HepG2 (cell line): ENCODE measurements around the gene GBGT1. TPM values are rescaled to one million over a fixed set of nuclear protein-coding genes. Genes with fewer than 3 reads are reported as not detected.

Experiments
- EZH2 ChIP-seq: conservative IDR thresholded peaks from 2 replicates; pipeline ENCODE4 v1.6.1; 2012; ENCODE audit warnings: mild to moderate bottlenecking, low read depth, low read length, moderate library complexity
- KIAA2018 ChIP-seq: sonication (generic); formaldehyde crosslinking; IDR thresholded peaks from 2 replicates; pipeline ENCODE4 v1.5.0; 2020; ENCODE audit warnings: mild to moderate bottlenecking, missing genetic modification reagents, borderline replicate concordance
- POGZ ChIP-seq: sonication (generic); formaldehyde crosslinking; IDR thresholded peaks from 2 replicates; pipeline ENCODE4 v1.4.0; 2020; ENCODE audit warnings: mild to moderate bottlenecking, missing genetic modification reagents
- SATB2 ChIP-seq: sonication (generic); formaldehyde crosslinking; IDR thresholded peaks from 2 replicates; pipeline ENCODE4 v1.5.0; 2020; ENCODE audit warnings: missing genetic modification reagents
- SSRP1 ChIP-seq: IDR thresholded peaks from 2 replicates; pipeline ENCODE4 v1.6.1; 2016; ENCODE audit warnings: control low read depth
- ZBTB4 ChIP-seq: sonication (generic); formaldehyde crosslinking; IDR thresholded peaks from 2 replicates; pipeline ENCODE4 v1.4.0; 2020; ENCODE audit warnings: missing genetic modification reagents, mild to moderate bottlenecking, borderline replicate concordance
- ZBTB49 ChIP-seq: sonication (generic); formaldehyde crosslinking; IDR thresholded peaks from 2 replicates; pipeline ENCODE4 v1.4.0; 2020; ENCODE audit warnings: missing genetic modification reagents, borderline replicate concordance
- ZC3H4 ChIP-seq: sonication (generic); formaldehyde crosslinking; IDR thresholded peaks from 2 replicates; pipeline ENCODE4 v1.4.0; 2020; ENCODE audit warnings: missing genetic modification reagents, borderline replicate concordance
- ZKSCAN1 ChIP-seq: fragments of 150-350 bp; IDR thresholded peaks from 2 replicates; pipeline ENCODE4 v1.6.1; 2014; ENCODE audit warnings: low read length
- ZNF160 ChIP-seq: sonication (generic); formaldehyde crosslinking; IDR thresholded peaks from 2 replicates; pipeline ENCODE4 v1.8.0; 2022; ENCODE audit warnings: mild to moderate bottlenecking, inconsistent platforms, missing genetic modification reagents
- ZNF597 ChIP-seq: sonication (generic); formaldehyde crosslinking; IDR thresholded peaks from 2 replicates; pipeline ENCODE4 v1.5.0; 2020; ENCODE audit warnings: missing genetic modification reagents
- ZNF629 ChIP-seq: sonication (generic); formaldehyde crosslinking; conservative IDR thresholded peaks from 2 replicates; pipeline ENCODE4 v1.5.0; 2020; ENCODE audit warnings: missing genetic modification reagents
- ZNF790 ChIP-seq: sonication (generic); formaldehyde crosslinking; IDR thresholded peaks from 2 replicates; pipeline ENCODE4 v1.8.0; 2022; ENCODE audit warnings: missing genetic modification reagents, mild to moderate bottlenecking, borderline replicate concordance
- polyA plus RNA-seq, 8 experiments: library from polyadenylated mRNA; depleted of rRNA in 3 of 8; stranded (reverse) in 7 of 8; unstranded in 1 of 8; fragments of >200 nt; fragmentation: Illumina TruSeq in 4 of 8; extraction: Trizol in 4 of 8; gene quantifications; 2 replicates each; pipeline versions ENCODE4 v1.2.1 to v1.2.3, GENCODE V29; 2011 to 2016; ENCODE audit warnings: low read depth in 4 of 8, missing spikeins in 1 of 8, mixed read lengths in 1 of 8; ENCODE audit not compliant: insufficient read depth in 1 of 8
- total RNA-seq, 5 experiments: library from RNA; depleted of rRNA; stranded (reverse); fragments of >200 nt; fragmentation: Illumina TruSeq; extraction: Trizol; gene quantifications; 2 replicates each; pipeline ENCODE4 v1.2.3, GENCODE V29; 2016; ENCODE audit warnings: low read depth in 1 of 5

The GBGT1 gene
- total and polyA plus RNA-seq, 2 of the 13 experiments (the other 11 are each of a cell fraction or from before 2014, with no cell fraction given), result not detected

GRCh38 chr9:133149130-133150015 is 14.3 kb downstream of the GBGT1 start (continued):
- TF ChIP-seq KIAA2018 (CRISPR knock-in tag), result no peak
- no peak; the same call in 1 of the 2 replicates for TF ChIP-seq ZNF790 (CRISPR knock-in tag)
- no peak for TF ChIP-seq ZBTB4 (CRISPR knock-in tag)
- TF ChIP-seq ZNF160, result no peak; the same call in 1 of the 2 replicates
- peak; percentile 26; the same call in 1 of the 2 replicates for TF ChIP-seq POGZ
- TF ChIP-seq SATB2 (CRISPR knock-in tag), result peak; percentile 45; the same call in 1 of the 2 replicates
- TF ChIP-seq ZNF629, result no peak
- no peak for TF ChIP-seq ZNF597 (CRISPR knock-in tag)
- TF ChIP-seq SSRP1 (CRISPR knock-in tag), result no peak
- TF ChIP-seq EZH2, result no peak
- TF ChIP-seq ZBTB49 (CRISPR knock-in tag), result no peak
- no peak for TF ChIP-seq ZC3H4
- TF ChIP-seq ZKSCAN1, result no peak
